Activated T-helper 9 cell treated with anti-CD3 and anti-CD28 coated beads, Interleukin-2, amount 50 U/mL, for 16 hours (primary cell): Measurements from ENCODE around the gene RHBDD1.

Experiments used
- DNase-seq: peaks from one replicate; pipeline ENCODE4 v3.0.0-alpha.2; 2020; ENCODE audit warnings: low read depth

RHBDD1 gene

DNA sequence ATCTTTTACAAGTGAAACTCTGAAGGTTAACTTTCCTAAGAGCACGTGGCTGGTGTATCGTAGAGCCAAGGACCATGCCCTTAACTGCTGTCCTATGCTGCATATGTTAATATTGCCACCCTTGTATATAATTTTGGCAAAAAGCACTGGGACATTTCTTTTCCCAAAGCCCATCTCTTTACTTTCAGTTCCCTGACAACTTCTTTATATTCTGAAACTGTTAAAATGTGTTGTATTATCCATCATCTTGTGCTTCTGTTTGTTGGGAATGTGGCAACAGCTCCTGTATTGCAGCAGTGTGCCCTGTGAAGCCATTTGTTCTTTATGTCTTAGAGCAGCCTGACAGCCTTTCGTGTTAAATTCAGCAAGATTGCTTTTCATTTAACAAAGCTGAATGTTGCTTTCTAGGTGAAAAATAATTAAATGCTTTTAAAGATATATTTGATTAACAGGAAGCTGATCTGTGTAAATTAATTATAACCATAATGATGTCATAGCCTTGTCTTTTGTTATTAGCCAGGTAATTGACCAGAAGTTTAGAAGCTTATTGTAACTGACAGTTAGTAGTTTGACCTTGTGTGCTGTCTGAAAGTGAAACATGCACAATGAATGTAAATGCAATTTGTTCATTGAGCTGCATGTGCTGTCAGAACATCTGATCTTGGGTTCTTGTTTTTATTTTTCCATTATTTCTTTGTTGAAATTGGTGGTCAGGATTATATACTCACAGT lies 9.7 kb downstream of the RHBDD1 start:
- DNase-seq = no peak

DNA sequence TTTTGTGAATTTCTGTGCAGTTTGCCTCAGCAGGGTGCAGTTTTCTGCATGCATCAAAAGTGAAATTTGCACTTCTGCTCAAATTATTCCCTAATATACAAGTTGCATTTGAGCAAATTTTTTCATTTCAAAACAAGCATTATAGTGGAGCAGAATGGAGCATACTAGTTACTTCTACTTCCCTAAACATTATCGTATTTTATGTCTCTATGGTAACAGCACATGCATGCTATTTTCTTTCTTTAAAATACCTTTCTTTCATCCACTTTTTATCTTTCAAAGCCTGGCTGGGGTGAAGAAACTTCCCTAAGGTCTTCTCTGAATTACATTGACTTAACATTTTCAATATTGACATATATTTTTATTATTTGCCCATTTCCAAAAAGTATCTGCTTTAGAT lies 11.2 kb downstream of the RHBDD1 start:
- no peak for DNase-seq

- DNase-seq = no peak
Measured at GRCh38 chr2:226847511-226847910, 11.7 kb downstream of the RHBDD1 start.

DNA sequence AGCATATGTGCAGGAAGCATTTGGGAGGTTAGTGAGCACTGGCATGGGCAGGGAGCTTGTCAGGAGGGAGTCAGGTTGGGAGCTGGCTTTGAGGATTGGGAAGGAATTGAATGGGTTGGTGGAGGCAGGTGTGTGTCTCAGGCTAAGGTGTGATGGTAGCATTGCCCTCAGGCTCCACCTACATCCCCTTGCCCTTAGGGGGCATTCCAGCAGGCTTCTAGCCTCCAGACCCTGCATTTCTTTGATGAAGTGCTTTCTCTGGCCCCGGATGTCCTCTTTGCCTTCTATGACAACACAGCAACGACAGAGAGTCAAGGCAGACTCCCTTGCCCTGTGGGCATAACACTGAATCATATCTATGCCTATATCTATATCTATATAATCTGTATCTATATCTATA lies 13.5 kb downstream of the RHBDD1 start:
- no peak for DNase-seq

GRCh38 chr2:226850024-226850423 lies 14.2 kb downstream of the RHBDD1 start:
- no peak for DNase-seq

DNA sequence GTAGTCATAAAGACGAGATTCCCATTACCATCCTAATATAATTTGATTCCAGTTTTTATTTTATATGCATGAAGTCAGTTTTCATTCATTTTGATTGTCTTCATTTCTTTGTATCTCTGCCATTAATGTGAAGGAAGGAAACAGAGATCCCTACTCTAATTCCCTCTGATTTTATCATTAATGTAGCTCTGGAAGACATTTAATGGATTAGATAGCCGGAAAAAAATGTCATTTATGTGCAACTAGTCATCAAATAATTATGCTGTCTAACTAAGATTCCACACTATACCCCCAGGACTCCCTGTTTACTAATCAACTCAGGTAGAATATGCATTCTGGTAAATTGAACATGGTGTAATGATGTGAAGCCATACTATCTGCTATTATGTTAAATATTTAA lies 19.9 kb downstream of the RHBDD1 start:
- DNase-seq = no peak

GRCh38 chr2:226860087-226860486 lies 24.2 kb downstream of the RHBDD1 start:
- DNase-seq = no peak

GRCh38 chr2:226862623-226863022 lies 26.8 kb downstream of the RHBDD1 start:
- no peak for DNase-seq

GRCh38 chr2:226865273-226865672 lies 29.4 kb downstream of the RHBDD1 start:
- DNase-seq = no peak

DNA sequence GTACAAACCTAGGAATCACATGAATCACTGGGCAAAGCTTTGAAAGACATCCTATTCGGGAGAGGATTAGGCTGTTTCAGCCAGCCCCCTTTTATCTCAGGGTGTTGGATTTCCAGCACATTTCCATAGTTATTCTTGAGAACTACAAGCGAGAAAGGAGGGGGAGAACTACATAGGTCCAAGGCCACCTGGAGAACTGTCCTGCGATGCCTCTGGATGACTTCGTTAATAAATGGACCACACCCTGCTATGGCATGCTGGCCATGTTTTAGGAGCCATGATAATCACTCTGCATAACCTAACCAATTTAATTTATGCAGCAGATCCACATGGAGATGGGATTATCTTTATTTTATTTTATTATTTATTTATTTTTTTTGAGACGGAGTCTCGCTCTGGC lies 29.9 kb downstream of the RHBDD1 start:
- no peak for DNase-seq

DNA sequence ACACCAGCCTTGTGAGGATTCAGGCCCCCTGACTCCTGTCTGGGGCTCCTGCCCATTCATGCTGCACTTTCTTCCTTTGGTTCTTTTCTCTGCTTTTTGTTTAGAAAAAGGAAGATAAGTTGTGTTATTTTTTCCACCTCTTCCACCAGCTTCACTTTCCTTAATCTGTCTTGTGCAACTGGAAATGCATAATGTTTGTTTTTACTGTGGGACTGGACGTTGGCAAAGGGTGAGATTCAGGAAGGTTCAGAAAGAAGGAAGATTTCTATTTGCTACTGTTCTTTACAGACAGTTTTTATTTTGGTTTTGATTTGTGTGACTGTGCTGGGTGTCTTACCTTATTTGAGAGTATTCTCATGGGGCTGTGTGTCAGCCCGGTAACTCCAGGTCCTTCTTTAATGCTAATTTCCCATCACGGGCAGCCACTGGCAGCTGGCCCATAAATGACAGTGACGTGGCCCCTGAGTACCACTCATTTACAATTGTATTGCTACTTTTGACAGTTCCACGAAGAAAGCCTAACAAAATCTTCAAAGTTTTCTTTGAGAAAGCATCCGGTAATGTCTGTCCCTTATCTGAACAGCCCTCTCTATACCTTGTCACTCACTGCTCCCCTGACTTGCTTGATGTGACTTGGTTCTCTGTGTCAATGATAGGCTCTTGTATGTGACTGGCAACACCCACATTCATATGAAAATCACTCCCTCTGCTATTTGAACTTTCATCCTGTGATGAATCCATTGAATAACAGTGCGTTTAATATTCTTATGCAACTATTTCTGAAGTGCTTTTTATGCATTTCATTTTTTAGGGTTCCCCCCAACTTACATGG lies 32.7 kb downstream of the RHBDD1 start:
- no peak for DNase-seq

GRCh38 chr2:226869371-226869770 lies 33.5 kb downstream of the RHBDD1 start:
- no peak for DNase-seq

DNA sequence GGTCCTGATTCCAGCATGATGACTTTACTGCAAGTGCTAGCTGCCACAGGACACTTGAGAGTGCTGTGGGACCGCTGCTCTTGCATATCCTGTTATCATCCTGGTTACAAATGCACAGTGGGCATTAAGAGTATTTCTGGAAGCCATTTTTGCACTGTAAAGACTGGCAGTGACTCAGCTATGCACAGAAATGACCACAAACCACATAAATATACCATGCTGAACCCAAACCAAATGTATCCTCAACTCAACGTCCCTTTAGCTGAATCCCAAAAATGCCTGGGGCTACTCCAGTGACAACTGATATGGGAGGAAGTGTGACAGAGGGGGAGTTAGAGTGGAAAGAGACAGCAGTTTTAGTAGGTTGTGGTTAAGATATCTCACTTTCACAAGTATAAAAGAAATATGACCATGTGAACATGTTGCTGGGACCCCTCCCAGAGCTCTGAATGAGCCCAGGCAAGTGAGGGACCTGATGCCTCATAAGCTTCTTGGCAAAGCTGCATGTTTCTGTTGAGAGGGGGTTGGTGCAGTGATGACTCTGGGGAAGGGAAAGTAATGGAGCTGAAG lies 37.3 kb downstream of the RHBDD1 start:
- DNase-seq = no peak

DNA sequence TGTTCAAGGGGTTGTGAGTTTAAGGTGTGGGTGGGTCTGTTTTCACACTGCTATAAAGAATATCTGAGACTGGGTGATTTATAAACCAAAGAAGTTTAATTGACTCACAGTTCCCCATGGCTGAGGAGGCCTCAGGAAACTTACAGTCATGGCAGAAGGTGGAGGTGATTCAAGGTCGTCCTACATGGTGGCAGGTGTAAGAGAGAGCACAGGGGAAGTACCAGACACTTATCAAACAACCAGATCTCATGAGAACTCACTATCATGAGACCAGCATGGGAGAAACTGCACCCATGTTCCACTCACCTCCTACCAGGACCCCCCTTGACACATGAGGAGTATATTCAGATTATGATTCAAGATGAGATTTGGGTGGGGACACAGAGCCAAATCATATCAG lies 38.0 kb downstream of the RHBDD1 start:
- DNase-seq = no peak

DNA sequence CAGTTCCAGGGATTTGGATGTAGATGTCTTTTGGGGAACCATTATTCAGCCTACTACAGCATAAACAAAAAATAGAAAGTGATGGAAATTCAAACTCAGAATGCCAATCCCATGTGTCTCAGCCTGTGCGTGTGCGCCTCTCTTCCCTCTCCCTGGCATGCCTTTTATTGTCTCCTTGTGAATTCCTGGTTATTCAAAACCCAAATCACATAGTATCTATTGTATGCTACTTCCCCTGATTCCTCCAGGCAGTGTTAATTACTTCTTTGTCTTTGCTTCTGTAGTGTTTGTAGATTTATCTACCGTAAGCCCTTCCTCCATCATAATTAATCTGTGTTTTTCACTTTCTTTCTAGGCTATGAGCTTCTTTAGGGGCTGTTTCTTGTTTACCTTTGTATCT lies 38.9 kb downstream of the RHBDD1 start:
- DNase-seq = no peak

GRCh38 chr2:226875438-226876225 lies 39.8 kb downstream of the RHBDD1 start:
- no peak for DNase-seq

DNA sequence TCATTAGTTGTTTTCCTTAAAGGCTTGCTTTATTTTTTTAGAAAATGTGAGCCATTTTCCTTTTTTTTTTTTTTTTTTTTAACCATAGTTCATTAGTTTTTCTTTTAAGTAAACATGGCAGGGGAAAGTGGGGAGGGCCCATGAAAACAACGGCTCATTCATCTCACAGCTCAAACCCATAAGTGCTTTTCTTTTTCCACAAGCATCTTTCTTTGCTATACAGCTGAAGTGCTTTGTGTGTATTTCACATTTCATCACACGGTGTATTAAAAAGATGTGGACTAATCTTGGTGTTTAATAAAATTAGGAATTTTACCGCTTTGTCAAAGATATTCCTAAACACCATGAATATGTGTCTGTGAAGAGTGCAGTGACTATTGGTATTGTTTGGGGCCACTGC lies 41.6 kb downstream of the RHBDD1 start:
- no peak for DNase-seq

GRCh38 chr2:226881287-226881686 lies 45.4 kb downstream of the RHBDD1 start:
- no peak for DNase-seq

DNA sequence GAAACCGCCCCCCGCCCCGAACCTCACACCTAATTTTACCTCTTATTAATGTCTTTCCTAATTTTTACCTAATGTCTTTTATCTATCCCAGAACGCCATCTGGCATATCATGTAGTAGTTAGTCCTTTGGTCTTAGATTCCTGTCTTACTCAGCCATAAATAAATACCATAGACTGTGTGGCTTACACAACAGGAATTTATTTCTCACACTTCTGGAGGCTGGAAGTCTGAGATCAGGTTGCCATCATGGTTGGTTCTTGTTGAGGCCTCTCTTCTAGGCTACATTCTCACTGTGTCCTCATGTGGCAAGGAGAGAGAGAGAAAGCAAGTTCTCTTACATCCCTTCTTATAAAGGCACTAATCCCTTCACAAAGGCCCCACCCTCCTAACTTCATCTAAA lies 46.8 kb downstream of the RHBDD1 start:
- no peak for DNase-seq

- no peak for DNase-seq
Measured at GRCh38 chr2:226883296-226883795, 47.5 kb downstream of the RHBDD1 start.

- no peak for DNase-seq
Measured at GRCh38 chr2:226884166-226884565, 48.3 kb downstream of the RHBDD1 start.

GRCh38 chr2:226885769-226886435 lies 50.0 kb downstream of the RHBDD1 start:
- no peak for DNase-seq
